Eye (tissue), 1 donor: ENCODE measurements around the gene COL18A1.

Source experiments
- DNase-seq: peaks from one replicate; pipeline ENCODE4 v3.0.0-alpha.2; 2015

The COL18A1 gene

DNA sequence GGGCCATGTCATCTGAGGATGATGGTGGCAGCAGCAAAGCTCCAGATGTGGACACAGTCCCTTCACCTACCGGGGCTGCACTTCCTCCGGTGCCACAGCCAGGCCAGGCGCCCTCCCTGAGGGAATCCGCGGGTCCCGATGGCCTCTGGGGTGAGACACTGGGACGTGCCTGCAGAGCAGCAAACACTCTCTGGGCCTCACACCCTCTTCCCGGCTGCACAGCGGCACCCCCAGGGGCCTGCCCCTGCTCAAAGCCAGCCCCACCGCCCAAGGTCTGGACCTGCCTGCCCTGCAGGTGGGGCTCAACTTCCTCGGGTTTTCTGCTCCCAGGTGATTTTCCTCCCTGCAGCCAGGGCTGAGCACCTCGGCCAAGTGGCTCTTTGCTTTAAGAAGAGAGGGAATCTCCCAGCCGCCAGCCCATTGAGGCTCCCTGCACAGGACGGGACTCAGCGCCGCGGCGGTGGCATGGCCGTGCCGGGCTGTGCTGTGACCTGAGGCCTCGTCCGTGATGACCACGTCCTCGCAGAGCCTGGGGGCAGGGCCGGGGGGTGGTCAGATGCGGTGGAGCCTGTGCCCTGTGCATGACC is 21.3 kb upstream of the COL18A1 start:
- no peak for DNase-seq

DNA sequence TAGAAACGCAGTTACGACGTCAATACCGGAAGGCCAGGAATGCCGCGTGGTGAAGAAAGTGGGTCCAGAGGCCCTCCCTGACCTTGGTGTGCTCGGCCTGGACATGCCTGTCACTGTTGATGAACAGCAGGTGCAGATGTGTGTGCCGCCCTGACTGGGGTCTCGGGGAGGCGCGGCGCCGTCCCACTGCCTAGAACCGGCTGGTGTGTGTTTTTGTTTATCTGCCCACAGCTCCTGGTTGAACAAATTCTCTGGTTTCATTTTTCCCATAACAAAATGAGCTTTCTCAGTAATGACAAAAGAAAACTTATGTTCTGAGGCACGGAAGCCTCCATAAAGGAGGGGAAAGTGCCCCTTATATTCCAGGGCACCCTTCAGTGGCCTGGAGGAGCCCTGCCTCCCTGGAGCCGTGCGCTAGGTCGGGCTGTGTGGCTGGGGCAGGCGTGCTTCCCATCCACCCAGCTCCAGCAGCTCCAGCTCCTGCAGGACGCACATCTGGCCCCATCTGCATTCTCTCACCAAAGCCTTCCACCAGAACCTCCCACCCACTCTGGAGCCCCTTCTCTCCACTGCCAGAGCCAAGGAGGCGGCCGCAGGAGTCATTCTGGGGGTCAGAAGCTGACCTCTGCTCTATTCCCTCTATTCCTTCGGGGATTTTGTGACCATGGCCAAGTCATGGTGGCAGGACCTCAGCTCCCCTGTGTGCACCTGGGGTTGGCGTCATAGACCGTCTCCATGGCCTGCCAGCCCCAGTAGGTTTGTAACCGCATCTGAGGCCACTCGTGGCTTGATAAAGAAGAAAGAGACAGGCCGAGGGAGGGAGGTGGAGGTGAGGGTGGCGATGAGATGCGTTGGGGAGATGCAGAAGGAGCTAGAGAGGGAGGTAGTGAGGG is 20.1 kb upstream of the COL18A1 start:
- no peak for DNase-seq

DNA sequence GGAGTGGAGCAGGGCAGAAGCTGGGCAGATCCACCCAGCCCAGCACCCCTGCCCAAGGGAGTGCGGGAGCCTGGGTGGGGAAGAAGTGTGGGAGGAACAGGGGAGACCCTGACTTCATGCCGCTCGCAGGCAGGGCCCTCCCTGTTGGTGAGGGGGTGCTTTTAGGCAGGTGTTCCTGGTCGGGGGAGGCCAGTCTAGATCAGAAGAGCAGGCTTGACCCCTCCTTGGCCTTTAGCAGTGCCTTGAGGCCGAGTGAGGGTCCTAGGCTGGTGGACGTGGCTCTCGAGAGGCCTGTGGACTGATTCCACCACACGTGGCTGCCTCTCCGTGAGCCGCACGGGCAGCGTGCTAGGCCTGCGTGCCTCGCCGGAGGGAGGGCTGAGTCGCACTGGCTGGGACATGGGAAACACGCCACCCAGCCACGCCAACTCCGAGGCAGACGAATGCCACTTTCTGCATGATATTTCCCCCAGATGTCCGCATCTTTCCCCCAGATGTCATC is 19.4 kb upstream of the COL18A1 start:
- no peak for DNase-seq

DNA sequence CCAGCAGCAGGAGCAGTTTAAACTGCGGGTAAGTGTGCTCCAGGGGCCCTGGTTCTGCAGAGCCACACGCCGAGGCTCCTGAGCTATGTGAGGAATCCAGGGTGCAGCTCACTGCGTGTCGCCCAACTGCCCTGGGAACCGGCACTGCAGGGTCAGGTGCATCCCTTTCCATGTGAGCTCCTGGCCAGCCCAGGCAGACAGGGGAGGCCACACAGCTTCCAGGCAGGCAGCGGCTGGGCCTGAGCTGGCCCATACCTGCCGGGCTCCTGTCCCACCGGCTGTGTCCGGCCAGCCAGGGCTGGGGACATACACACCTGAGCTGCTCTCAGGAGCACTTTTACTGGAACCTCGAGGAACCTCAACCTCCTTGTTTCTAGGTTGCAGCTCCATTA is 18.6 kb upstream of the COL18A1 start:
- no peak for DNase-seq

DNA sequence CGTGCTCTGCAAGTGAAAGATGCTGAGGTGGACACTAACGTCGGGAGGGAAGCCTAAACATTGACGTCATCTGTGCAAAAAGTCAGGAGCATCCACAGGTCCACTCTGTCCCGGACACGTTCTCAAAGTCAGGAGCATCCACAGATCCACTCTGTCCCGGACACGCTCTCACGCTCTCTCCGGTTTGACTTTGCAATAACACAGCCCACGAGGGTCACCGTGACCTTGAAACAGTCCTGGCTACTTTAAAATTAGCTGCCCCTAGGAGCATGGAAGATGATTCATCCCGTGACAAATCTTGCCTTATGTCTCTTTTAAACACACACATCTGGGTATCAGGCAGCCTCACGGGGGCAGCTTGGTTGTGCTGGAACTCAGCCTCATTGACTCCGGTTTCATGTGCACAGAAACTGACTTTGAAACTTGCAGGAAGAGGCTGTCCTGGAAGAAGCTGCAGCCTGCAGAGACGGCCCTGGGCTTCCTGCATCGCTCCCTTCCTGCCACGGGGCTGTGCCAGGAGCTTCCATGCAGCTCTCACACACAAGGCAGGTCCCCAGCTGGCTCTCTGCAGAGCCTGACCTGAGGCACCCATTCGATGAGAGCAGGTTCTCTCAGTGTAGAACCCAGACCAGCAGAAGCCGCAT is 18.1 kb upstream of the COL18A1 start:
- DNase-seq = no peak

DNA sequence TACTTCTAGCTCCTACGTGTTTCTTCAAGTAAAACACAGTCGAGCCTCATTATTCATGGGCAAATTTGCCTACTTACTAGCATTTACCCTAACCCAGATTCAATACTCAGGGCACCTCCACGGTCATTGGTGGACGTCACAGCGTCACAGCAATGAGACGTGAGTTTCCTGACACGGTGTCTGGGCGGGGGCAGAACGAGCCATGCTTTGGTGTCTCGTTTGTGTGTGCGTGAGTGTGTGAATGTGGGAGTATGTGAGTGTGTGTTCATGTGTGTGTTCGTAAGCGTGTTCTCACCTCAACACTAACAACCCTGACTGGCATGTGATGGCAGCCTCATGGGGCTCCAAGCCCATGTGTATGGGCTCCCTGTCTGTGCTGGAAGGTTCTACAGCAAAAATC is 17.5 kb upstream of the COL18A1 start:
- DNase-seq = no peak

DNA sequence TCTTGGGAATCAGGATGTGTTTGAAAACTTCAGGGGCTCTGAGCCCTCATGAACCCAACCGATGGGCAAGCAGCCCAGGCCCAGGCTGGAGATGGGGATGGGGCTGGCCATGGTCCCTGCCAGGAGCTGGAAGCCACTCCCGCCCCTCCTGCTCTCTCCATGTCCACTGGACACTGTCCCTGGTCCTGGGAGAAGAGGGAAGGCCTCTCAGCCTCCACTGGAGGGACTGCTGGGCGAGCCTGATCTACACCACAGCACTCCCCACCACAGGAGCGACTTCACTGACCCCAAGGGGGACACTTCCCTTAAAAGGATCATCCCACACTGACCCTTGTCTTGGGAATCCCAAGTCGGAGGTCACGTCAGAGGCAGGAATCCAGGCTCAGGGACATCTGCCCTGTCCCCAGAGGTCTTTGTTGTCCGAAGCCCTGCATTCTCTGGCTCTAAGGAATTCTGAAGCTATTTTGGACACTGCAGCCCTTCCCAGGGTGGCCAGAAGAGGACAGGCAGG is 16.9 kb upstream of the COL18A1 start:
- no peak for DNase-seq

DNA sequence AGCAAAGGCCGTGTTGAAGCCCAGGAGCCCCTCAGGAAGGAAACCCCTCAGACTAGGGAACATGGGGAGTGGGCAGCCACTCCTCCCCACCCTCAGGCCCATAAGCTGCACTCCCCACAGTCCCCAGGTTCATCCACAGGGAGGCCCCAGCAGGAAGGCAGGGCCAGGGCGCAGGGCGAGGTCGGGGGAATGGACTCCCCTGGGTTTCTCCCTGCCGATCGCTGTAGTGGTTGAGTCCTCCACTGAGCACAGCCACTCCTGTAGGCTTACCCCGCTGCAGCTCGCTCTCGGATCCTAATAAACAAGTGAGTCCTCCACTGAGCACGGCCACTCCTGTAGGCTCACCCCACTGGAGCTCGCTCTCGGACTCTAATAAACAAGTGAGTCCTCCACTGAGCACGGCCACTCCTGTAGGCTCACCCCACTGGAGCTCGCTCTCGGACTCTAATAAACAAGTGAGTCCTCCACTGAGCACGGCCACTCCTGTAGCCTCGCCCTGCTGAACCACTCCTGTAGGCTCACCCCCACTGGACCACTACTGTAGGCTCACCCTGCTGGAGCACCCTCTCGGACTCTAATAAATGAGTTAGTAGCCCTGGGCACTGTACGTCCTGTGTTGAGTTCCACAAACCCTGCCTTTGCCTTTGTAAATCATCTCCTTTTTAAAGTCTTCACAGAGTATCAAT is 16.2 kb upstream of the COL18A1 start:
- no peak for DNase-seq

DNA sequence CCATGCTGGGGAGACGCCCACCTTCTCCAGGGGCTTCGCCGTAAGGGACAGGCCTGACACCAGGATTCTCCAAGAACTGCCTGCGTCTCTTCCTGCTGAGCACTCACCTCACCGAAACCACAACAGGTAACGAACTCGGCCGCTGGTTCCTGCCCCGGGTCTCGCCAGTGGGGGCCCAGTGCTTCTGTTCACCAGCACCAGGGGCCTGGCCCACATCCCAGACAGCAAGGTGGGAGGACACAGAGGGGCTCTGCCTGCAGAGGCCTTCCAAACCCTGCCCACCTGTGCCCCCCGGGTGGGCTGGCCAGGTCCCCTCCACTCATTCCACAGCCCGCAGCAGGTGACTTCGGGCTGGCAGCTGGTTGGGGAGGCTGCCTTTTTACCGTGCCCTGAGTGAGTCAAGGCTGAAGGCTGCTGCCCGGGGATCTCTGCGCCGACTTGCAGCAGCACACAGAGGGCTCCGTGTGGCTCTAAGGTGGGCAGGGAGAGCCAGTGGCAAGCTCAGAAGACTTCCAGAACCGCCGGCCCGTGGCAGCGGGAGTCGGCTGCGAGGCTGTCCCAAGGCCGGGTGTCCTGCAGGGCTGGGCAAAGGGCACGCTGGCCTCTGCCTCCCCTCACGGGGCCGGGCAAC is 14.7 kb upstream of the COL18A1 start:
- no peak for DNase-seq

DNA sequence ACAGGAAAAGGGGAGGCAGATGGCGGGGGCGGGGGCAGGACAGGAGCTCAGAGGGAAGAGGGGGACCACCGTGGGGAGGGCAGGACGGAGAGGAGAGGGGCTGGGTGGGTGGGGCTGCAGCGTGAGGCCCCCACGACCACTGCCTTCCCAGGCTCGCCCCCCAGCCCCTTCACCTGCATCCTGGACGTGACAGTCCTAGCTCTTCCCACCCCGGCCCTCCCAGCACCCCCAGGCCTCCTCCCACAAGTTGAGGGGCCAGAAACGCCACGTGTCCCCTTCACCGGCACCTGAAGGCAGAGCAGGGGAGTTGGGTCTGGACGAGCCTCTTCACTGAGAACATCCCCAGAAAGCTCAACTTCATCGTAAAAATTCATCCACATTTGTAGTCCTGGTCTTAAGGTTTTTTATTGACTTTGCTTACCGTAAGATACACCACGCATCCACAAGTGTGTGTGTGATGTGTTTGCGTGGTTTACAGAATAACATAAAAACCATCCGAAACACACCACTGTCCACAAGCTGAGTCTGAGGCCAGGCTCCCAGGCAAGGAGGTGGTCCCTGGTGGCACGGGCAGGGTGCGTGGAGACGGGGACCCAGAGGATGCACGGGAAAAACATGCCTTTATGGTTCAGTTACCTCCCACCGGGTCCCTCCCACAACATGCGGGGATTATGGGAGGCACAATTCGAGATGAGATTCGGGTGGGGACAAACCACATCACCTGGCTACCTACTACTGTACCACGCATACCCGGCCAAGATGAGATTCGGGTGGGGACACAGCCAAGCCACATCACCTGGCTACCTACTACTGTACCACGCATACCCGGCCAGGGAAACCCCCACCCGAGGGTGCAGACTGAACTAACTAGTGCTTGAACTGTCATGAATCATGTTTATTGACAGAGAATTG is 13.9 kb upstream of the COL18A1 start:
- no peak for DNase-seq

DNA sequence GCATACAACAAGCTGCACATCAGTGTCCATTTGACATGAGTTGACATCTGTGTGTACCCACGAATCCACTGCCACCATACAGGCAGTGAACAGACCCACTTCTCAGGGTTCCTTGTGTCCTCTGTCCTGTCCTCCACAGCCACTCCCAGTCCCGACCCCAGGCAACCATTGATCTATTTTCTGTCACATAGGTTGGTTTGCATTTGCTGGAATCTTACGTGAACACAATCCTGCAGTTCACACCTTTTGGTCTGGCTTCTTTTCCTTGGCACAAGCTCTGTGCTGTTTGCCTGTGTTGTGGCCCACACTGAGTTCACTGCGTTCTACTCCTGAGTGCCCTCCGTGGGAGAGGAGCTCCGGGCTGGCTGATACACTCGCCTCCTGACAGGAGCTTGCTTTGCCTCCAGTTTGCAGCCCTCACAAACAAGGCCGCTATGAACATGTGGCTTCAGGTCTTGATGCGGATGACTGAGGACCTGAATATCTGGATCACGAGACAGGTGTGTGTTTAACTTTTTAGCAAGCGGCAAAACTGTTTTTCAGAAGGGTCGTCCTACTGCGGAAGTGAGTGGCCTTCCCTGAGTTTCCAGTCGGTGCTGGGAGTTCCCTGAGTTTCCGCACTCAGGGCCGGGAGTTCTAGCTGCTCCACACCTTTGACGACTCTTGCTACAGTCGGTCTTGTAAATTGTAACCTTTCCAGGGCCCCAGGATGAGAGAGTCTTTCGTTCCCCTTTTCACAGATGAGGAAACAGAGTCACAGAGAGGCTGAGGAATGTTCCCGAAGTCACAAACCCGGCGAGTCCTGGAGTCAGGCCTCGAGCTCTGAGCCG is 13.0 kb upstream of the COL18A1 start:
- DNase-seq = no peak

DNA sequence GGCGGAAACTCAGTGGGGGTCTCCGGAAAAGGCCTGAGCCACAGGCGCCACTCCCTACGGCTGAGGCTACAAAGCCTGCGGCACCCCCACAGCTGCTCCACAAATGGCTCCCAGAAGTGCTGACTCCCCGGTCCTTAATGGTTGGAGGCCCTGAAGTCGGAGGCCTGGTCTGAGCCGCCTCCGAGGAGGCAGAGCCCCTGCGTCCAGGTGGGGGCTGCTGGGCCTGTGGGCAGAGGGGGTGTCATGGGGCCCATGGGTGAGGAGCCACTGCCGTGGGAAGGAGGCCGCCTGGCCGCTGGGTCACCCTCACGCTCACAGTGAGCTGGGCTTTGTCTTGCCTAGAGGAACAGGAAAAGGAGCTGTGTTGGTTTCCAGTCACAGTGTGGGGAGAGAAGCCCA is 12.4 kb upstream of the COL18A1 start:
- no peak for DNase-seq

DNA sequence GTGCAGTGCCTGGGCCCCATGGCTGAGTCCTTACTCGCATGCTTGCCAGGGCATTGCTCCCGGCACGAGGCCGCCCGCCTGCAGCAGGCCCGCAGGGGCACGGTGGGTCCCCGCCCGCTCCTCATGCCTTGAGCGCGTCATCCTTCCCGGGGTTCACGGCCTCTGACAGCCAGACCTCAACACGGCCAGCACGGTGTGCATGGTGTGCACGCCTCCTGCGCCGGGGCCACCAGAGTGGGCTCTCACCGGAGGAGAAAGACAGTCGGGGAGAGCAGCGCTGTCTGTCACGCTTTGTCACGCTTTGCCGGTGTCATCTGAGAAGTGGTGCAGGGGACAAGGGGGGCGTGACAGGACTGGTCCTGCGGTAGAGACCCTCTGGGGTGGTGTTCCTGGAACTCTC is 11.9 kb upstream of the COL18A1 start:
- DNase-seq = peak; percentile 63

DNA sequence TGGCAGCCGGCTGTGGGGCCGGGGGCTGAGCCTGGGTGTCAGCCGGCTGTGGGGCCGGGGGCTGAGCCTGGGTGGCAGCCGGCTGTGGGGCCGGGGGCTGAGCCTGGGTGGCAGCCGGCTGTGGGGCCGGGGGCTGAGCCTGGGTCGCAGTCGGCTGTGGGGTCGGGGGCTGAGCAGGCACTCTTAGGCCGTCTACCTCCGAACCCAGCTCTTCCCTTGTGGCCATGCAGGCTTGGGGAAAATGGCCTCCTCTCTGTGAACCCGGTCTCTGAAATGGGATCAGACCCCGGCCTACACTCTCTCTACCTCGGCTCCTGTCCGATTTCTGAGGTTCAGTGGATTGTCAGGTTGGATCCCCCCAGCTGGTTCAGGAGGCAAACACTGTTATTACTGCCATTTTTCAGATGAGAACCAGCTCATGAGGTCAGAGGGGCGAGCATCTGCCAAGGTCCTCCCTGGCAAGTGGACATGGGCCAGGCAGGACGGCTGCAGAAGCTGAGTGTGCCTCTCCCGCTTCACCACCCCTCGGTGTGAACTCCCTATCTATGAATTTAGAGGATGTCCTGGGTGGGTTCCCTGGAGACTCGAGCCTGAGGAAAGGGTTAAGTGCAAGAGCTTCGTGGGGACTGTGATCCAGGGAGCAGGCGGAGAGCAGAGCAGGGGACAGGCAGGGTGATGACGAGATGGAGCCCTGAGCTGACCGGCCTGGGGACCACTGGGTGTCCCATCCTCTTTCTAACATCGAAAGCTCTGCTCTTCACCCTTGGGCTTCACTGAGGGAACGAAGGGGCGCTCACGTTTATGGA is 10.9 kb upstream of the COL18A1 start:
- no peak for DNase-seq

DNA sequence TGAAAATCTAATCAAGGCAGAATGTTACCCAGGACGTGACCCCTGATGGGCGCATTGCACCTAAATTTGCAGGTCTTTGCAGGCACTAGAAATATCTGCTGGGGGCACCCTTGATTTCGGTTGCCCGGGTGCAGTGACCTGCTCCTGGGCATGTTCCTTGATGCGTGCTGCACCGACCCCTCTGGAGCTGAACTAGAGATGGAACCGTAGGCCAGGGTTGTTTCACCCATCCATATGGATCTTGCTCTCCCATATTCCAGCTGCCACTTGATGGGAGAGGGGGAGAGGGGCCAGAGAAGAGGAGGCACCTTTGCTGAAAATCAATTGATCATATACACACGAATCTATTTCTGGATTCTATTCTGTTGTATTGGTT is 8.4 kb upstream of the COL18A1 start:
- DNase-seq = no peak

DNA sequence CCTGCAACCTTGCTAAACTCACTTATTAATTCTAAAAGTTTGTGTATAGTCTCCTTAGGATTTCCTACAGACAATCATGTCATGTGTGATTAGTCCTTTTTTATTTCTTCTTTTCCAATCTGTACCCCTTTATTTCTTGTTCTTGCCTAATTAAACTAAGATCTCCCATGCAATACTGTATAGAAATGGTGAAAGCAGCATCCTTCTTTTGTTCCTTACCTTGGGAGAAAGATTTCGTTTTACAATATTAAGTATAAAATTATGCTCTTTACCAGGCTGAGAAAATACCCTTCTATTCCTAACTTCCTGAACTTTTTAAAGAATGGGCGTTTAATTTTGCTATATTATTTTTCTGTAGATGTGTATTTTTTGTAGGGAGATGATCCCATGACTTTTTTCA is 7.6 kb upstream of the COL18A1 start:
- no peak for DNase-seq

DNA sequence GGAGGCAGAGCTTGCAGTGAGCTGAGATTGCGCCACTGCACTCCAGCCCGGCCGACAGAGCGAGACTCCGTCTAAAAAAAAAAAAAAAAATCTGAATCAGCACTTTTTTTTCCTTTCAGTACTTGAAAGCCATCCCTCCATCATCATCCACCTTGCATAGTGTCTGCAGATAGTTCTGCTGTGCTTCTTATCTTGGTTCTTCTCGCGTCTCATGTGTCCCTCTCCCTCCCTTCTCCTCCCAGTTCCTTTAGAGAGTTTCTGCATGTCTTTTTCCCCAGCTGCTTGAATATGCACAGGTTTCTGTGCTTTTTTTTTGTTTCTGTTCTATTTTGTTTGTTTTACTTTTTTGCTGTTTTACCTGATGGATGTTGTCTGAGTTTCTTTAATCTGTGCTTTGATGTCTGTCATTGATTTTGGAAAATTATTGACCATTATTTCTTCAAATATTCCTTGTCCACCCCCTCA is 3.9 kb upstream of the COL18A1 start:
- DNase-seq = no peak

DNA sequence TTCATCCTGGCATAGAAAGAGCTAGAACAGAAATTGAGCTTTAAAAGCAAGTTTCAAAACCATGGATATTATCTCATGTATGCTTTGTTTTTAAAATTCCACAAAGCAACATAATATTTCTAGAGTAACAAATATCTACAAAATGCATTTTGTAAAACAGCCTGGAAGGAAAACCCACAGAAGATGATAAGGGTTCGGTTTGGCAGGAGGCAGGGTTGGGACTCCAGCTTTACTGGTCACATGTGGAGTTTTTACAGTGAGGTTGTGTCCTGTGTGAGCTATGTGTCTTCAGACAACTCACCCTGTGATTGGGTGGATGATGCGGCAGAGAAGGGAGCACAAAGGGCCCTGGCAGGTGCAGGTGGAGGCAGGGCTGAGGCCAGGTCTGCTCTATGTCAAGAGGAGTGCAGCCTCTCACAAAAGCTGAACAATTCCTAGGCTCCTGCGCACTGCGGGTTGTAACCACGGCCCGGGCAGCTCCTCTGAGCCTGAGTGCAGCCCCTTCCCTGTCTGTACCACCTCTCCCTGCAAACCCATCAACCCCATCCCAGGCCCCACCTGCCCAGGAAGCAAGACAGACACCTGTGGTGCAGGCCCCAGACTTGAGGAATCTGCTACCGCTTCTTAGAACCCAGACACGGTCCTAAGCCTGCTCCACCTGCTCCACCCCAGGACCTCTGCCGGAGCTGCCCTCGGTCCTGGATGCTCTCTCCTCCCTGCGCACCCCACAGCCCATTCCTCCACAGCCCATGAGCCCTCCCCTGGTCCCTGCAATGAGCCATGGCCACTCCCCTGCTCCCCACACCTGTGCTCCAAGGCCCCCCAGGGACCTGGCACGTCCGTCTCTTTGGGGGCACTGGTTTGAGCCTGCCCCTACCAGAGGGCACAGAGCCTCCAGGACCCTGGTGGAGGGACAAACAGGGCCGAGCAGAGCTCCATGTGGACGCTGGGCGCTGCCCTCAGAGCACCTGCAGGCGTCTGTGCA is 2.8 kb upstream of the COL18A1 start:
- DNase-seq = no peak
